Motor neuron (in vitro differentiated cells): ENCODE data around the gene ZBED3. TPM values are rescaled to one million over a fixed set of nuclear protein-coding genes. Genes with fewer than 3 reads are reported as not detected.

Experiments
- ATAC-seq, 8 experiments: fragments of 200-7000 bp; cut with Tn5 transposase; replicated peaks in 6 of 8; 2 replicates each; pipeline ENCODE4 v1.8.0; 2021; ENCODE audit warnings: mild to moderate bottlenecking in 8 of 8, moderate library complexity in 8 of 8
- H3K27ac ChIP-seq, 2 donors: fragments of 250-450 bp; sonication (Bioruptor Pico); 2 replicates each; pipeline ENCODE4 v1.9.0; 2021; ENCODE audit warnings: antibody characterized with exemption in 2 of 2, mild to moderate bottlenecking in 2 of 2, moderate library complexity in 1 of 2
- H3K4me1 ChIP-seq, 2 donors: fragments of 250-450 bp; sonication (Bioruptor Pico); replicated peaks in 1 of 2; 2 replicates each; pipeline ENCODE4 v1.6.1; 2021; ENCODE audit warnings: antibody characterized with exemption in 2 of 2, mild to moderate bottlenecking in 2 of 2, moderate library complexity in 1 of 2
- H3K4me3 ChIP-seq, 5 donors: fragments of 250-450 bp; sonication (Bioruptor Pico); 2 replicates each; pipeline ENCODE4 v1.9.0; 2021; ENCODE audit warnings: antibody characterized with exemption in 5 of 5, mild to moderate bottlenecking in 5 of 5, moderate library complexity in 4 of 5
- WGBS, 10 experiments: fragments of 450-650 bp; shearing (Covaris generic); methylation state at CpG; one replicate each; pipeline ENCODE4 v1.0.0; 2022; 5-methylcytosine and 5-hydroxymethylcytosine counted together
- in situ Hi-C, 9 experiments: fragments of 400-800 bp; cut with MboI; loops; one replicate each; pipeline ENCODE4 v1.15.0; 2021; ENCODE audit warnings: low sequenced_read_pairs in 9 of 9, low pct_unique_long_range_greater_than_20kb in 2 of 9; ENCODE audit not compliant: unreplicated experiment in 9 of 9
- total RNA-seq, 8 experiments: library from RNA; unstranded; fragments of 300-600 nt; gene quantifications; 2 replicates each; pipeline versions ENCODE4 v1.2.3 to v1.2.4, GENCODE V29; 2022

The ZBED3 gene
- total RNA-seq, 8 experiments from 2014 or later = 2.0 to 12.8 (median 4.1) TPM

DNA sequence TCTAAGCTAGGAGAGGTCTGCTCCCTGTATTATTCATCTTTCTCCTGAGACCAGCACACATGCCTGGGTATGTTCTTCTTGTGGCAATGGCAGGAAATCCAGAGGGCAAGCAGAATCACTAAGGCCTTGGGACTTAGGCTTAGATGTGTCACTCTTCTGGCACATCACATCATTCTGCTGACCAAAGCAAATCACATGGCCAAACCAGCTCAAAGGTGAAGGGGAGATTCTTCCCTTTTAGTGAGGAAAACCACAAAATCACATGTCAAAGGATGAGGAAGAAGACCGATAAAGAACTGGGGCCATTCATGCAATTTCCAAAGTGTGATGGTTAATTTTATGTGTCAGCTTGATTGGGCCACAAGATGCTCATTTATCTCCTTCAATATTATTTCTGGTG lies 62.6 kb downstream of the ZBED3 start:
- ATAC-seq = no peak
- Histone ChIP-seq H3K27ac (no peak overlapping the region), H3K4me3 (no peak overlapping the region), H3K4me1 (no peaks in the 10 kb centered on the region)
- in situ Hi-C loops = loop anchor here in 1 of 9 experiments (25.0 kb wide), 1 partner anchor 162 kb away; the partner anchor contains the start of gene S100Z
- WGBS, 10 experiments = 40 to 100% (median 67%) methylated on average over 1 of the region's 1 CpG; no CpG with 5 or more reads in 3 of the 10 experiments

DNA sequence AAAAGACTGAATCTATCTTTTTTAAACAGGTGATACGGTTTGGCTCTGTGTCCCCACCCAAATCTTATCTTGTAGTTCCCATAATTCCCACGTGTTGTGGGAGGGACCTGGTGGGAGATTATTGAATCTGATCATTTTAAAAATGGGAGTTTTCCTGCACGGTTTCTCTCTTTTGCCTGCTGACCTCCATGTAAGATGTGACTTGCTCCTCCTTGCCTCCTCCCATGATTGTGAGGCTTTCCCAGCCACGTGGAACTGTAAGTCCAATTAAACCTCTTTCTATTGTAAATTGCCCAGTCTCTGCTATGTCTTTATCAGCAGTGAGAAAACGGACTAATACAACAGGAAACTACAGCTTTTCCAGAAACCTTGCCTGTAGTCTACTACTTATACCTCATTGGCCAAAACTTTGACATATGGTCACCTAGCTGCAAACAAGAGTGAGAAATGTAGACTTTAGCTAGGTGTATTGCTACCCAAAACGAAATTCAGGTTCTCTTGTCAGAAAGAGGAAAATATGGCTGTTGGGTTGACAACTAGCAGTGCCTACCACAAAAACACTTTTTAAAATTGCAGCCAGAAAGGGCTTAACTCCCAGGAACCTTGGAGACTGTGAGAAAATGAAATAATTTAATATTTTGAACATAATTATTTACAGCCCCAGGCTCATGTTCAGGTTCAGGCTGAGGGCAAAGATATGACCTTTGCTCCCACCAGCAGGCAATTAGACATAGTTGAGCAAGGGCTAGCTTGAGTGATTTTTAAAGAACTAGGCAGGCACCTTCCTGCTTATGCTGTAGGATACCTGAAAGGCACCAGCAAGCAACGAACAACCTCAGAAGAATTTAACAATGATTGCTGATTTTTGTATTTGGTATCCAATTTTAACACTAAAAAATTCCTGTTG lies 64.3 kb downstream of the ZBED3 start:
- in situ Hi-C loops = loop anchor here in 1 of 9 experiments (25.0 kb wide), 1 partner anchor 160 kb away; the partner anchor contains the start of gene S100Z
- no peak for ATAC-seq
- no peak overlapping the region for H3K4me3 ChIP-seq
- no peak overlapping the region for H3K27ac ChIP-seq
- 5 to 72% (median 42%) methylated on average over 3 to 7 of the region's 7 CpGs; no CpG with 5 or more reads in 1 of the 10 experiments for WGBS, 10 experiments
- H3K4me1 ChIP-seq = no peaks in the 10 kb centered on the region

Other genes with a start within 250 kb of the ZBED3 start
- gene S100Z, start 237.3 kb downstream of the ZBED3 start, total RNA-seq = under 1 TPM in 2 of 8 experiments, not detected in 6; 0.24 to 0.43 TPM
- gene CRHBP, start 134.2 kb downstream of the ZBED3 start, total RNA-seq = 1 to 10 TPM in 1 of 8 experiments, under 1 TPM in 6, not detected in 1; 0.25 to 2.4 (median 0.38) TPM
- 10 to 100 TPM; 10.4 to 24.8 (median 16.5) TPM for gene AGGF1, start 56.9 kb downstream of the ZBED3 start, total RNA-seq
- 10 to 100 TPM in 2 of 8 experiments, 1 to 10 TPM in 6; 1.6 to 23.1 (median 2.8) TPM for gene PDE8B, start 123.4 kb upstream of the ZBED3 start, total RNA-seq